Keratinocyte (primary cell): ENCODE results near the gene DESI2. TPM values are rescaled to one million over a fixed set of nuclear protein-coding genes. Genes with fewer than 3 reads are reported as not detected.

Experiments used
- DNase-seq: peaks from one replicate; pipeline ENCODE4 v3.0.0-alpha.2; 2011; ENCODE audit warnings: low read depth, missing footprints, low spot score
- FAIRE-seq: peaks from 2 replicates; lab custom pipeline; 2011; peaks lifted over from hg19 to GRCh38; lab: Jason Lieb, UNC
- H2AFZ ChIP-seq: 2 replicates; pipeline ENCODE4 v1.6.0; 2012; ENCODE audit warnings: low read length, control low read depth, inconsistent platforms; ENCODE audit not compliant: control insufficient read depth
- H3K27ac ChIP-seq: 2 replicates; pipeline ENCODE4 v1.5.1; 2011; ENCODE audit warnings: low read length; ENCODE audit not compliant: control insufficient read depth, insufficient read depth
- H3K27me3 ChIP-seq: 3 replicates; pipeline ENCODE4 v1.6.0; 2011; ENCODE audit warnings: low read length; ENCODE audit not compliant: control insufficient read depth, insufficient read depth; ENCODE audit errors: extremely low read depth
- H3K36me3 ChIP-seq, 2 experiments: 2 replicates in 1 of 2; 3 replicates in 1 of 2; pipeline ENCODE4 v1.5.1; 2011; ENCODE audit warnings: low read length in 2 of 2, mild to moderate bottlenecking in 1 of 2; ENCODE audit not compliant: control insufficient read depth in 2 of 2, insufficient read depth in 2 of 2; ENCODE audit errors: extremely low read depth in 1 of 2
- H3K4me1 ChIP-seq: 3 replicates; pipeline ENCODE4 v1.5.1; 2011; ENCODE audit warnings: low read length; ENCODE audit not compliant: control insufficient read depth, insufficient read depth; ENCODE audit errors: extremely low read depth
- H3K4me2 ChIP-seq: 3 replicates; pipeline ENCODE4 v1.6.0; 2011; ENCODE audit warnings: low read depth, low read length; ENCODE audit not compliant: control insufficient read depth, insufficient read depth; ENCODE audit errors: extremely low read depth
- H3K4me3 ChIP-seq, 3 experiments: fragments of 200-600 bp in 1 of 3; sonication (generic) in 1 of 3; 2 replicates in 2 of 3; 3 replicates in 1 of 3; pipeline ENCODE4 v1.5.1; 2011 to 2016; ENCODE audit warnings: low read length in 3 of 3, mild to moderate bottlenecking in 3 of 3, control low read depth in 2 of 3, inconsistent platforms in 1 of 3, low read depth in 1 of 3, mixed read lengths in 1 of 3, mixed run types in 1 of 3, moderate library complexity in 1 of 3; ENCODE audit not compliant: control insufficient read depth in 2 of 3, insufficient read depth in 2 of 3; ENCODE audit errors: extremely low read depth in 1 of 3
- H3K79me2 ChIP-seq: 2 replicates; pipeline ENCODE4 v1.6.0; 2012; ENCODE audit warnings: low read length; ENCODE audit not compliant: control insufficient read depth, insufficient read depth
- H3K9ac ChIP-seq: 3 replicates; pipeline ENCODE4 v1.6.0; 2011; ENCODE audit warnings: low read length; ENCODE audit not compliant: control insufficient read depth, insufficient read depth; ENCODE audit errors: extremely low read depth
- H3K9me1 ChIP-seq: 3 replicates; pipeline ENCODE4 v1.6.0; 2011; ENCODE audit warnings: low read length; ENCODE audit not compliant: control insufficient read depth, insufficient read depth; ENCODE audit errors: extremely low read depth
- H3K9me3 ChIP-seq: 2 replicates; pipeline ENCODE4 v1.5.1; 2012; ENCODE audit warnings: low read depth, low read length; ENCODE audit not compliant: control insufficient read depth
- H4K20me1 ChIP-seq: 3 replicates; pipeline ENCODE4 v1.6.0; 2011; ENCODE audit warnings: low read length; ENCODE audit not compliant: control insufficient read depth, insufficient read depth; ENCODE audit errors: extremely low read depth
- EZH2 ChIP-seq: IDR thresholded peaks from one replicate; pipeline ENCODE4 v1.6.1; 2012; ENCODE audit warnings: inconsistent platforms, mild to moderate bottlenecking, low read length, moderate library complexity
- dilution Hi-C: fragments of 300-500 bp; cut with MboI; formaldehyde crosslinking; loops from one replicate; pipeline ENCODE4 v1.7.0; 2020; ENCODE audit warnings: low sequenced_read_pairs; ENCODE audit not compliant: extremely low pct_ligation_motif_present
- polyA plus RNA-seq, 5 experiments: library from polyadenylated mRNA; depleted of rRNA in 3 of 5; stranded (reverse) in 3 of 5; stranded (forward) in 1 of 5; unstranded in 1 of 5; fragments of >200 nt; gene quantifications; 1 replicate in 1 of 5; 2 replicates in 3 of 5; 3 replicates in 1 of 5; pipeline versions ENCODE4 v1.2.1 to v1.2.3, GENCODE V29; 2011 to 2012; ENCODE audit warnings: missing spikeins in 2 of 5, low read depth in 1 of 5, low replicate concordance in 1 of 5
- TF ChIP-seq, protein P1 (sequence below), 3 experiments: IDR thresholded peaks in 1 of 3; conservative IDR thresholded peaks in 1 of 3; optimal IDR thresholded peaks in 1 of 3; 2 replicates in 2 of 3; 3 replicates in 1 of 3; pipeline versions ENCODE3 to v1.5.1; 2011; ENCODE audit warnings: low read length in 3 of 3, mild to moderate bottlenecking in 3 of 3, moderate library complexity in 2 of 3, control low read depth in 1 of 3, inconsistent platforms in 1 of 3; ENCODE audit not compliant: insufficient read depth in 2 of 3; ENCODE audit errors: extremely low read depth in 1 of 3

Gene DESI2
- polyA plus RNA-seq, 1 donor (not counting 4 experiments of a cell fraction or from before 2014, with no cell fraction given): 33.9 TPM

DNA sequence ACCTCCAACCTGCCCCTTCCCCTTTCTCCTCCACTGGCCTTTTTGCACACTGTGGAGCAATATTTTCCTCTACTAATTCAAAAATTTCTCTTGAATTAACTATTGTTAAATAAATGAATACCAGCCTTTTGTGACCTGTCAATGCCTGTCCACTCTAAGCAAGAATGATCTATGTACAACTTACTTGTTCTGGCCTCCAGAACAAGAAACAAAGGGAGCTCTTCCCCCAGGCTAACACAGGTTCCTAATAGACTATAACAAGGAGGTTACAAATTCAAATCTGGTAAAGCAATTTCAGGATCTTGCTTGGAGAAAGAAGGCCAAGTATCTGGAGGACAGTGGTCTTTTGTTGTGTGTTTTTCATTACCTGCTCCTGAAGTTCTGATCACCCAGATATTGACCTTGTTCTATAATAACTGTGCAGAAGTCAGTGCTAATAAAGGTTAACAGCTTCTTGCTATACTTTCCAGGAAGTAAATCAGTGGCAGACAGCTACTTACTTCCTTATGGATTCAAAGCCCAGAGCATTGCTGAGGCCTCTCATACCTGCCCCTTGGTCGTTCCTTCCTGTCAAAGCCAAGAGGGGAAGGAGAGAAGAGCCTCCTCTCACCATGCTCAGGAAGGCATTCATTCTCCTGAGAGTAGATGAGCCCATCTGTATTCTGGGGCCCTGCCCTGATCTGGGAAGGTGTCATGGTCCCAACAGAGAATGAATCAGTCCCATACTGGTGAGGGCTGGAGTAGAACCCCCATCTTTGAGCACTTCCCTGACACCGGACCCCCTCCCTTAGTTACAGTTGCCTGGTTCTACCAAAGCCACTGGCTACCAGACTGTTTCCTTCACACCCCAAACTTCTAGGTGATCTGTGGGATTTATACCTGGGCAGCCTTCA, 56.8 kb downstream of the DESI2 start:
- Histone ChIP-seq H3K27ac (no peak overlapping the region), H3K4me3 (no peak overlapping the region), H2AFZ (no peak overlapping the region), H3K4me2 (no peak overlapping the region), H3K79me2 (no peaks in the 10 kb centered on the region), H3K36me3 (peaks cover 0 to 3% of the 10 kb centered on the region in 2 experiments), H3K27me3 (no peaks in the 10 kb centered on the region), H3K9me1 (no peaks in the 10 kb centered on the region), H4K20me1 (no peaks in the 10 kb centered on the region), H3K4me1 (no peaks in the 10 kb centered on the region), H3K9ac (no peak overlapping the region), H3K9me3 (no peaks in the 10 kb centered on the region)
- DNase-seq (no peak), FAIRE-seq (no peak)
- TF ChIP-seq EZH2: no peak
- TF ChIP-seq, protein P1, sequence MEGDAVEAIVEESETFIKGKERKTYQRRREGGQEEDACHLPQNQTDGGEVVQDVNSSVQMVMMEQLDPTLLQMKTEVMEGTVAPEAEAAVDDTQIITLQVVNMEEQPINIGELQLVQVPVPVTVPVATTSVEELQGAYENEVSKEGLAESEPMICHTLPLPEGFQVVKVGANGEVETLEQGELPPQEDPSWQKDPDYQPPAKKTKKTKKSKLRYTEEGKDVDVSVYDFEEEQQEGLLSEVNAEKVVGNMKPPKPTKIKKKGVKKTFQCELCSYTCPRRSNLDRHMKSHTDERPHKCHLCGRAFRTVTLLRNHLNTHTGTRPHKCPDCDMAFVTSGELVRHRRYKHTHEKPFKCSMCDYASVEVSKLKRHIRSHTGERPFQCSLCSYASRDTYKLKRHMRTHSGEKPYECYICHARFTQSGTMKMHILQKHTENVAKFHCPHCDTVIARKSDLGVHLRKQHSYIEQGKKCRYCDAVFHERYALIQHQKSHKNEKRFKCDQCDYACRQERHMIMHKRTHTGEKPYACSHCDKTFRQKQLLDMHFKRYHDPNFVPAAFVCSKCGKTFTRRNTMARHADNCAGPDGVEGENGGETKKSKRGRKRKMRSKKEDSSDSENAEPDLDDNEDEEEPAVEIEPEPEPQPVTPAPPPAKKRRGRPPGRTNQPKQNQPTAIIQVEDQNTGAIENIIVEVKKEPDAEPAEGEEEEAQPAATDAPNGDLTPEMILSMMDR (optimal IDR thresholded peaks at IDR 0.05 in 1 of 3, IDR thresholded peaks at IDR 0.05 in 1 of 3, conservative IDR thresholded peaks at IDR 0.05 in 1 of 3; ENCODE audit: extremely low read depth in 1 of 3, insufficient read depth in 2 of 3, low read length in 3 of 3): no peak
- dilution Hi-C loops: no loop called here

DNA sequence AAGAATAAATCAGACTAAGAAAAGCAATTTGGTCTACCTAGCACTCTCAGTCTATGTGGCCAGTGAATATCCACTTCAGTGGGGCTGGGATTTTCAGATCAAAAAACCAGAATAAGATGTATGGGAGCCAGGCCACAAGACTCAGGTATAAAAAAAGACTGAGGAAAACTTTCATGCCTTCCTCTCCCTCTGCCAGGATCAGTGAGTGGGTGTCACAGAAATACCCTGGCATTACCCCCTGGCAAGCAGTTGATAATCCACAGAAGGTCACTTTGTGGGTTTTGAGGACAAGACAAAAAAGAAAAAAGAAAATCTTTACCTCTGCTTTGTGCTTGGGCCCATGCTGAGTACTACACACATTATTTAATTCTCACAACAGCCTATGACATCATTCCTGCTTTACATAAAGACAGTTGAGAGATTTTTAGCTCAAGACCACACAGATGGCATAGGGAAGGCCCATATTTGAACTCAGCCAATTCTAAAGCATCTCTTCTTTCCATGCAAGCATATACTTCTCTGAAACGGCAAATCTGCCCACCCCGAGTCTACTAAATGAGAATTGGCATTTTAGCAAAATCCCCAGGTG, 57.6 kb downstream of the DESI2 start:
- no peak overlapping the region for H2AFZ ChIP-seq
- no peak overlapping the region for H3K27ac ChIP-seq
- FAIRE-seq: no peak
- H3K9ac ChIP-seq: no peak overlapping the region
- TF ChIP-seq, protein P1 (optimal IDR thresholded peaks at IDR 0.05 in 1 of 3, IDR thresholded peaks at IDR 0.05 in 1 of 3, conservative IDR thresholded peaks at IDR 0.05 in 1 of 3; ENCODE audit: extremely low read depth in 1 of 3, insufficient read depth in 2 of 3, low read length in 3 of 3): no peak
- TF ChIP-seq EZH2: no peak
- H3K36me3 ChIP-seq: peaks cover 0 to under 1% of the 10 kb centered on the region in 2 experiments
- no peaks in the 10 kb centered on the region for H3K27me3 ChIP-seq
- DNase-seq: no peak
- dilution Hi-C loops: no loop called here
- no peaks in the 10 kb centered on the region for H3K9me3 ChIP-seq
- no peaks in the 10 kb centered on the region for H3K79me2 ChIP-seq
- no peak overlapping the region for H3K4me2 ChIP-seq
- H3K9me1 ChIP-seq: no peaks in the 10 kb centered on the region
- no peaks in the 10 kb centered on the region for H4K20me1 ChIP-seq
- no peak overlapping the region for H3K4me3 ChIP-seq
- H3K4me1 ChIP-seq: no peaks in the 10 kb centered on the region
